ENCODE data around the gene KCNIP4. TPM values are rescaled to one million over a fixed set of nuclear protein-coding genes. Genes with fewer than 3 reads are reported as not detected.

The KCNIP4 gene
- total RNA-seq, 1 donor: not detected

DNA sequence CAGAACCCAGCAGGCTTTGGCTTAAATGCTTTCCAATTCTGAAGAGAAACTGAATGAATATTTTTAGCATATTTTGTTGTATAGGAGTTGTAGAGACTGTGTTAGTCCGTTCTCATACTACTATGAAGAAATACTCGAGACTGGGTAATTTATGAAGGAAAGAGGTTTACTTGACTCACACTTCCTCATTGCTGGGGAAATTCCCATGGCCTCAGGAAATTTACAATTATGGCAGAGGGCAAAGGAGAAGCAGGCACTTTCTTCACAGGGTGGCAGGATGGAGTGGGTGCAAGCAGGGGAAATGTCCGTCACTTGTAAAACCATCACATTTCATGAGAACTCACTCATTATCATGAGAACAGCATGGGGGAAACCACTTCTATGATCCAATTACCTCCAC, 956.6 kb downstream of the KCNIP4 start:
- Histone ChIP-seq H3K36me3 (ENCODE audit: insufficient read depth, low read length) (no peaks in the 10 kb centered on the region), H3K4me3 (ENCODE audit: insufficient read depth, low read length) (no peak overlapping the region), H3K79me2 (ENCODE audit: insufficient read depth, low read length) (no peaks in the 10 kb centered on the region), H3K27ac (ENCODE audit: low read depth, low read length) (no peak overlapping the region), H3K27me3 (ENCODE audit: insufficient read depth, low read length) (no peaks in the 10 kb centered on the region), H2AFZ (ENCODE audit: low read length) (no peak overlapping the region), H3K9me3 (ENCODE audit: low read depth, low read length) (no peaks in the 10 kb centered on the region), H4K20me1 (ENCODE audit: insufficient read depth, low read length) (no peaks in the 10 kb centered on the region), H3K4me1 (ENCODE audit: insufficient read depth, low read length) (no peaks in the 10 kb centered on the region), H3K4me2 (ENCODE audit: insufficient read depth, low read length) (no peak overlapping the region)
- TF ChIP-seq, protein P1, sequence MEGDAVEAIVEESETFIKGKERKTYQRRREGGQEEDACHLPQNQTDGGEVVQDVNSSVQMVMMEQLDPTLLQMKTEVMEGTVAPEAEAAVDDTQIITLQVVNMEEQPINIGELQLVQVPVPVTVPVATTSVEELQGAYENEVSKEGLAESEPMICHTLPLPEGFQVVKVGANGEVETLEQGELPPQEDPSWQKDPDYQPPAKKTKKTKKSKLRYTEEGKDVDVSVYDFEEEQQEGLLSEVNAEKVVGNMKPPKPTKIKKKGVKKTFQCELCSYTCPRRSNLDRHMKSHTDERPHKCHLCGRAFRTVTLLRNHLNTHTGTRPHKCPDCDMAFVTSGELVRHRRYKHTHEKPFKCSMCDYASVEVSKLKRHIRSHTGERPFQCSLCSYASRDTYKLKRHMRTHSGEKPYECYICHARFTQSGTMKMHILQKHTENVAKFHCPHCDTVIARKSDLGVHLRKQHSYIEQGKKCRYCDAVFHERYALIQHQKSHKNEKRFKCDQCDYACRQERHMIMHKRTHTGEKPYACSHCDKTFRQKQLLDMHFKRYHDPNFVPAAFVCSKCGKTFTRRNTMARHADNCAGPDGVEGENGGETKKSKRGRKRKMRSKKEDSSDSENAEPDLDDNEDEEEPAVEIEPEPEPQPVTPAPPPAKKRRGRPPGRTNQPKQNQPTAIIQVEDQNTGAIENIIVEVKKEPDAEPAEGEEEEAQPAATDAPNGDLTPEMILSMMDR (IDR thresholded peaks at IDR 0.05; ENCODE audit: extremely low read depth, low read depth, low read length): no peak
- DNase-seq (ENCODE audit: insufficient read length, low spot score, missing footprints): no peak

DNA sequence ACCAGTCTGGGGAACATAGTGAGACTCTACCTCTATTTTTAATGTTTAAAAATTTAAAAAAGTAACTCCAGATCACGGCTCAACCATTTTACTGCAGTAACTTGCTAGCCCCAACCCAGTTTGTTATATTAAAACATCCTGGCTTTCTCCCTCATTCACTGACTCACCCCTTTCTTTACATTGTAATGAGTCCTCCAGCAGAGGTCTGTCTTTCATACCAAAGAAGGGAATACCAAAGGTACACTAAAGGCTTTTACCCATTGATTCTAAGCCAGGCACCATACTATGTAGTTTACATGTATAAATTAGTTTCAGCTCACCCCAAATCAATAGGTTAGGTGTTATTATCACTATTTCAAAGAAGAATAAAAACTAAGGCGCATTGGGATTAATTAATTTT, 961.4 kb downstream of the KCNIP4 start:
- no peaks in the 10 kb centered on the region for H3K9me3 ChIP-seq (ENCODE audit: low read depth, low read length)
- no peaks in the 10 kb centered on the region for H3K79me2 ChIP-seq (ENCODE audit: insufficient read depth, low read length)
- no peaks in the 10 kb centered on the region for H3K36me3 ChIP-seq (ENCODE audit: insufficient read depth, low read length)
- H2AFZ ChIP-seq (ENCODE audit: low read length): no peak overlapping the region
- no peak overlapping the region for H3K4me2 ChIP-seq (ENCODE audit: insufficient read depth, low read length)
- no peak overlapping the region for H3K4me3 ChIP-seq (ENCODE audit: insufficient read depth, low read length)
- H3K27me3 ChIP-seq (ENCODE audit: insufficient read depth, low read length): no peaks in the 10 kb centered on the region
- H4K20me1 ChIP-seq (ENCODE audit: insufficient read depth, low read length): no peaks in the 10 kb centered on the region
- no peaks in the 10 kb centered on the region for H3K4me1 ChIP-seq (ENCODE audit: insufficient read depth, low read length)
- TF ChIP-seq, protein P1 (IDR thresholded peaks at IDR 0.05; ENCODE audit: extremely low read depth, low read depth, low read length): no peak
- no peak for DNase-seq (ENCODE audit: insufficient read length, low spot score, missing footprints)
- no peak overlapping the region for H3K27ac ChIP-seq (ENCODE audit: low read depth, low read length)

DNA sequence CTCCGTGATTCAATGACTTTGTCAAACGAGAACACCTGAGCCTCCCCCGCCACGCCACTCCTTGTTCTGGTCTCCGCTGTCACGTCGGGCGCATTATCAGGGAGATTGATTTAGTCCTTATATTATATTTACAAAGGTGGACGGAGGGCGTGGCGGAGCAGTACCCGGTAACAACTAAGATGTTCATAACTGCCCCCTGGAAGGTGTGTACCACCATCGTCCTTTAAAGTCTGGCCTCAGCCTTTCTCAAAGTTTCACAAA, 964.1 kb downstream of the KCNIP4 start:
- DNase-seq (ENCODE audit: insufficient read length, low spot score, missing footprints): no peak
- H3K27me3 ChIP-seq (ENCODE audit: insufficient read depth, low read length): no peaks in the 10 kb centered on the region
- no peaks in the 10 kb centered on the region for H3K4me1 ChIP-seq (ENCODE audit: insufficient read depth, low read length)
- no peaks in the 10 kb centered on the region for H4K20me1 ChIP-seq (ENCODE audit: insufficient read depth, low read length)
- H3K27ac ChIP-seq (ENCODE audit: low read depth, low read length): no peak overlapping the region
- H3K36me3 ChIP-seq (ENCODE audit: insufficient read depth, low read length): no peaks in the 10 kb centered on the region
- no peak overlapping the region for H2AFZ ChIP-seq (ENCODE audit: low read length)
- no peak overlapping the region for H3K4me2 ChIP-seq (ENCODE audit: insufficient read depth, low read length)
- no peaks in the 10 kb centered on the region for H3K79me2 ChIP-seq (ENCODE audit: insufficient read depth, low read length)
- TF ChIP-seq, protein P1 (IDR thresholded peaks at IDR 0.05; ENCODE audit: extremely low read depth, low read depth, low read length): no peak
- H3K4me3 ChIP-seq (ENCODE audit: insufficient read depth, low read length): no peak overlapping the region
- H3K9me3 ChIP-seq (ENCODE audit: low read depth, low read length): peaks cover 5% of the 10 kb centered on the region

DNA sequence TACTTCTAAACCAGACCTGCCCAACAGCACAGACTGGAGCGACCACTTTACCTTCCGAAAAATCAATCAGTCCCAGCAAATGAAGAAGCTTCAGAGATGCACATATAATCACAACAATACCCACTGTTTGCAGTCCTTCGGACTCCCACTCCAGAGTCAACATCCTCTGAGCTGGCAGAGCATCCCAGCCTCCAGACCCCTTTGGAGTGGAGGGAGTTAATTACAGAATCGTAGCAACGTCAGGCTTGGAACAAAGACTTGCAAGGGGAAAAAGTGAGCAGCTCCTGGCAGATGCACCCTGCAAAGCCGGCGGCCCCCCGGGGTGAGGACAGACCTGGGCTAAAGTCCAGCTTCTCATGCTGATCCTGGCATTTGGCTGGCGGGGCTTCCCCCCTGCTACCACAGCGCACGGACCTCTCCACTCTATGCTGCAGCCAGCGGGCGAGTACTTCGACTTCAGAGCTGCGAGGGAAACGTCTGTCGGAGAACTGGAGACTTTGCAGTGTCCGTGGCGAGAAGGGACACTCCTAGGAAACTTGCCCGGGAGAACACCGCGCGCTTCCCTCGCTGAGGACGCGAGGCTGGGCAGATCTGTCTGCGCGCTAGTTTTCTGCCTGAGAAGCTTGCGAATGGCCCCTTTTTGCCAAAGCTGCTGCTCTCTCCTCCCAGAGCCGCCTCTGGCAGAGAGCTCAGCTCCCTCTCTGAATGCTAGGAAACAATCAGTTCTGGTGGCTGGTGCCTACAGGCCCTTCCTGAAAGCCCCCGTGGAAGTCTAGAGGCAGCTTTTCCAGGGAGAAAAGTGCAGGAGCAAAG, 964.6 kb downstream of the KCNIP4 start:
- no peak overlapping the region for H3K4me2 ChIP-seq (ENCODE audit: insufficient read depth, low read length)
- H3K27ac ChIP-seq (ENCODE audit: low read depth, low read length): no peak overlapping the region
- TF ChIP-seq, protein P1 (IDR thresholded peaks at IDR 0.05; ENCODE audit: extremely low read depth, low read depth, low read length): no peak
- H3K36me3 ChIP-seq (ENCODE audit: insufficient read depth, low read length): no peaks in the 10 kb centered on the region
- H4K20me1 ChIP-seq (ENCODE audit: insufficient read depth, low read length): no peaks in the 10 kb centered on the region
- H3K79me2 ChIP-seq (ENCODE audit: insufficient read depth, low read length): no peaks in the 10 kb centered on the region
- H3K4me3 ChIP-seq (ENCODE audit: insufficient read depth, low read length): no peak overlapping the region
- DNase-seq (ENCODE audit: insufficient read length, low spot score, missing footprints): no peak
- H3K4me1 ChIP-seq (ENCODE audit: insufficient read depth, low read length): no peaks in the 10 kb centered on the region
- no peaks in the 10 kb centered on the region for H3K27me3 ChIP-seq (ENCODE audit: insufficient read depth, low read length)
- no peak overlapping the region for H2AFZ ChIP-seq (ENCODE audit: low read length)
- H3K9me3 ChIP-seq (ENCODE audit: low read depth, low read length): peaks cover 5% of the 10 kb centered on the region
